Peyer's patch (tissue), 4 donors: Measurements from ENCODE around the gene IQCE.

ENCODE experiments used
- CTCF ChIP-seq, 6 experiments: fragments of 450-650 bp in 4 of 6; fragments of 200-600 bp in 2 of 6; sonication (generic) in 1 of 6; IDR thresholded peaks; one replicate each; pipeline ENCODE4 v1.5.1; 2017 to 2019; ENCODE audit warnings: antibody characterized with exemption in 6 of 6, mild to moderate bottlenecking in 3 of 6, moderate library complexity in 1 of 6
- POLR2A ChIP-seq, 2 donors: fragments of 450-650 bp; IDR thresholded peaks; one replicate each; pipeline ENCODE4 v1.5.1; 2017; ENCODE audit warnings: antibody characterized with exemption in 2 of 2, mild to moderate bottlenecking in 2 of 2, moderate library complexity in 2 of 2

- TF ChIP-seq CTCF (IDR thresholded peaks at IDR 0.05) (no peak), POLR2A (IDR thresholded peaks at IDR 0.05) (no peak)
Observed at GRCh38 chr7:2566348-2566889, 7.6 kb downstream of the IQCE start.
